Hypothalamus (tissue), 51 donors: Measurements from ENCODE around the gene OR1J1.

Experiments used
- DNase-seq, 51 donors: peaks; one replicate each; lab custom pipeline; 2025; lab: John Stamatoyannopoulos, UW

Gene OR1J1

GRCh38 chr9:122446819-122447484, 30.8 kb downstream of the OR1J1 start:
- DNase-seq: no peak

DNA sequence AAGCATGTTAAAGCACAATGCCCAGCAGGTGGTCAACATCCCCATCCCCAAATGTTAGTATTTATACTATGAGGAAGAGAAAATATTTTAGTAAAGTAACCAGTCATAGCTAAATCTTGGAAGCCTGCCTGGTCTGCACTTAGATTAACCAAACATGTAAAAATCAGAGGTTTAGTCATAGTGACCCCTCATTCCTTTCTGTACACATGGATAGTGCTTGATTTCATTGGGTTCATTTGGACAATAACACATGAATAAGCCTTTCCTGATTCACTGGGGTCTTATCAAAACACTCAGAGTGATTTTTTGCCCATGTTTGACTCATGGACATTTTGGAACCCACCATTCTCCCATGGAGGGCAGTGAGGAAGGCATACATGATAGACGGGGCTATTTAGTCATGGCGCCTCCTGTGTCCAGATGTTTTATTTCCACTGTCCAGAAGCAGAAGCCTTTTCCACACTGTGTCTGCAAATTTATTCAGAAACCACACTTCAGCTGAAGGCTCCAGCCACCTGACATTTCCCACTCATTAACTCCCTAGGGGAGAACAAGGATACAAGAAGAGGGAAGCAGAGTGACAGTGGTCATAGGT, 32.5 kb downstream of the OR1J1 start:
- DNase-seq: no peak

DNA sequence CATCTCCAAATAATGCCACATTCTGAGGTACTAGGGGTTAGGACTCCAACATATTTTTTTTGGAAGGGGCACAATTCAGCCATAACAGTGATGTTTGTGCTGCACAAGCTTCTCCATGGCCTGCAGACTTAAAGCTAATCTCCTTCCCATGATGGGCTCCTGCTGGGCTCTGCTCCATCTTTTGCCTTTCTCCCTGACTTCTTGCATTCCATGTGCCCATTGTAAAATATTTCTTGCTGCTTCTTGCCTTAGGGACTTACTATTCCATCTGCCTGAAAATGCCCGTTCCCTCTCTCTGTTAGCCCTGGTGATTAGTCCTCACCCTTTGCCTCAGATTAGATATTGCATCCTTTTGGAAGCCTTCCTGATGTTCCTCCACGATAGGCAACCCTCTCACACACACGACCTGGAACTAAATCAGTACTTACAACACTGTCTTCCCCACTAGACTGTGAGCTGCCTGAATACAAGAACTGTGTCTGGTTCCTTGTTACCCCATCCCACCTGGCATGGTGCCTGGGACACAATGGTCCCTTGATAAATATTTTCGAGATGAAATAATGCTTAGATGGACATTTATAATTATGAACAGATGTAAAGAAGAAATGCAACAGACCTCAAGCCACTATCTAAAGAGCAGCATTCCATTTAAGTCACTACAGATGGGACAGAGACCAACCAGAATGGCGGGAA, 33.5 kb downstream of the OR1J1 start:
- no peak for DNase-seq

DNA sequence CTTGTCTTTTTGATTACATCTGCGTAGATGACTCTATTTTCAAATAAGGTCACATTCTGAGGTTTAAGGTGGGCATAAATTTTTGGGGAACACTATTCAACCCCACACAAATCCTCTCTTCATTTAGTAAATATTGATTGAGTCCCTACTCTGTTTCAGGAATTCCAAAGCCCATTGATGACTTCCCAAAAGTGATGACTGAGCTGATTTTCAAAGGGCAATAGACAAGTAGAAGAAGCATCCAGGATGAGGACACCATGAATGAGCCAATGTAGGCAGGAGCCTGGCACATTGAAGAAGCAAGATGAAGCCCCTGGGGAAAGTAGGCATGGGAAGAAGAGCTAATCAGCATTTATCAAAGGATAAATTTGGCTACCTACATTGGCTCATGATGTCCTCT, 35.2 kb downstream of the OR1J1 start:
- DNase-seq: no peak
